Measurements from ENCODE around the gene PPIP5K1. TPM values are rescaled to one million over a fixed set of nuclear protein-coding genes. Genes with fewer than 3 reads are reported as not detected.

The PPIP5K1 gene
- total RNA-seq, 3 donors from 2014 or later = 65.2 to 126 (median 87.7) TPM

DNA sequence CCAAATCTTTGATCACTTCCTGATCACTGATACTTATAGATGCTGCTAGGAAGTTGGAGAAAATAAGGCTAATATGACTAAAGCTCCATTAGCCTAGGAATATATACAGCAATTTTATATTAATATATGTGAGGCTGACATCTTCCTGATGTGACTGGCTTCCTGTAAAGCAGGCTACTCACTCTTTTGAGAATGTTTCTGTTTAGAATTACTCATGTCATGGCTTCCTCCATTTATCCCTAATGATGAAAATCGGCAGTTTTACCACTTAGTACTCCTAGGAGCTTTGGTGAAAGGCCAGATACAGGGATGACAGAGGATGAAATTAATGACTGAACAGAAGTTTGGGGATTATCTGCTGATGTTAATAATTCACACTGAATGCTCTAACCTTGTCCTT lies 76.5 kb downstream of the PPIP5K1 start:
- Histone ChIP-seq H3K4me1 (ENCODE audit: low read depth) (peaks cover 14% of the 10 kb centered on the region), H3K4me3 (no peak overlapping the region), H3K9me3 (no peaks in the 10 kb centered on the region), H3K36me3 (ENCODE audit: low read depth) (no peaks in the 10 kb centered on the region)
- intact Hi-C loops (cut with DNase I, micrococcal nuclease) = no loop called here
- TF ChIP-seq, protein P1, sequence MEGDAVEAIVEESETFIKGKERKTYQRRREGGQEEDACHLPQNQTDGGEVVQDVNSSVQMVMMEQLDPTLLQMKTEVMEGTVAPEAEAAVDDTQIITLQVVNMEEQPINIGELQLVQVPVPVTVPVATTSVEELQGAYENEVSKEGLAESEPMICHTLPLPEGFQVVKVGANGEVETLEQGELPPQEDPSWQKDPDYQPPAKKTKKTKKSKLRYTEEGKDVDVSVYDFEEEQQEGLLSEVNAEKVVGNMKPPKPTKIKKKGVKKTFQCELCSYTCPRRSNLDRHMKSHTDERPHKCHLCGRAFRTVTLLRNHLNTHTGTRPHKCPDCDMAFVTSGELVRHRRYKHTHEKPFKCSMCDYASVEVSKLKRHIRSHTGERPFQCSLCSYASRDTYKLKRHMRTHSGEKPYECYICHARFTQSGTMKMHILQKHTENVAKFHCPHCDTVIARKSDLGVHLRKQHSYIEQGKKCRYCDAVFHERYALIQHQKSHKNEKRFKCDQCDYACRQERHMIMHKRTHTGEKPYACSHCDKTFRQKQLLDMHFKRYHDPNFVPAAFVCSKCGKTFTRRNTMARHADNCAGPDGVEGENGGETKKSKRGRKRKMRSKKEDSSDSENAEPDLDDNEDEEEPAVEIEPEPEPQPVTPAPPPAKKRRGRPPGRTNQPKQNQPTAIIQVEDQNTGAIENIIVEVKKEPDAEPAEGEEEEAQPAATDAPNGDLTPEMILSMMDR (IDR thresholded peaks at IDR 0.05) = no peak
- DNase-seq (no peak), ATAC-seq (no peak)

DNA sequence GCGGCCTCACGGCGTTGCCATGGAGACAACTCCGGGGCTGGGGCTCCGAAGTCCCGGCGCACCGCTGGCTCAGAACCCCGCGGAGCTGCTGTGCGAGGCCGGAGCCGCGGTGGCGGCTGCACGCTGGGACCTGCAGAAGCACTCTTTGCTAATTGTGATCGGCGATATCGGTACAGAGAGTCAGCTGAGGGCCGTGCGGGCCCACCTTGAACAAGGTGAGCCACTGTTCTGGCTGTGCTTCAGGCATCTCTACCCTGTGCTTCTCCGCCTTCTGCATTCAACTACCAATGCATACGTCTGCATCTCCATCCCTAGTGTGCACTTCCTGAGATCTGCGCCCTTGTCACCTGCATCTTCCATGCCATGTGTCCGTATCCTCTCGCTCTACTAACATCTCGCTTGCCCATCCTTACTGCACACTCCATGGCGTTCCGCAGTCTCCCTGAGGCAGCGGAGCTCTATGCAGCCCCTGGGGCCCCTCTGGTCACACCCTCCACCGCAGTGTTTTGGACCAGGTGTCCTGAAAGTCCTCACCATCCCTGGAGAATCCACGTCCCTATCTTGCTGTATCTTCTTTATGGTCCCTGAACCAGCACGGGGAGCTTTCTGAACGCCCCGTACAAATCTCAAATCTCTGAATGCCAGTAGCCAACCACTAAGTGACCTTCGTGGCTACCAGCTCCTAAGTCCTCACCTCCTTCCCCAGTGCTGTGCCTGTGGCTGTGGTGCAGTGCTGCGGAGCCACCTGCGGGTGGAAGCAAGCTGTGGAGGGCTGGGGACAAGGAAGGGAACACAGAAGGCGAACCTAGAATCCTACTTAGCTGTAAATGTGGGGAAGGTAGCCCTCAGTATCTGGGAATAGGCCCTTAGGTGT lies 78.8 kb downstream of the PPIP5K1 start:
- ATAC-seq = peak; percentile 38
- peaks cover 10% of the 10 kb centered on the region for H3K4me1 ChIP-seq (ENCODE audit: low read depth)

DNA sequence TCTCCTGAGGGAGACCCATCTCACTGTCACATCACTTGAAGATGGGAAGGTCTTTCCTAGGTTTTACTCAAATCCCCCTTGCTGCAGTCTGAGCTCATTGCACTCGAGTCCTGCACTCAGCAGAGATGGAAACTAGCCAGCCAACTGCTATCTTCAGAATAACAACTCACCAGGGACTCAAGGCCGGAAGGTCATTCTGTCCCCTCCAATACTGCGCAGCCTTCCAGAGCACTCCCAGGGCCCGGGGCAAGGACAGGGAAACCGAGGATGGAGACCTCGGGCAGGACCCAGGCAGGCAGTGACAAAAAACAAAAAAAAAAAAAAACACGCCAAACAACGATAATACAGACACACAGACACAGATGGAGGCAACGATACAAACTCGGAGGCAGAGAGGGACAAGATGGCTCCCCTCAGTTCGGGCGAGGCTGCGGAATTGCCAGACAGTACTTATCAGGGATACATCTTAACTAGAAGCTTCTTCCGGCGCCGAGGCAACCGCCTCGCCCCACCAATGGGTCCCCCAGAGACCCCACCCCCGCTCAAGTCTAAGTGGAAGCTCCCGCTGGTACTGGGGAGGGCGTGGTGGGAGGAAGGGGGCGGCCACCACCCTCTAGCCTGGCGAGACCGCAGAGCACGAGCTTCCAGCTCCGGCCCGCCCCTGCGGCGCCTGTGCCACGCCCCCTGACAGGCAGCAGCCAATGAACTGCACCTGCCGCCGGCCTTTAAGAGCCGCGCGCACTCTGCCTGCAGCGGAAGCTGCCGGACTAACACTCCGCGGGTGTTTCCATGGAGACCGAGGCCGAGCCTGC lies 79.6 kb downstream of the PPIP5K1 start:
- H3K9me3 ChIP-seq = no peaks in the 10 kb centered on the region
- intact Hi-C loops (cut with DNase I, micrococcal nuclease) = no loop called here
- TF ChIP-seq, protein P1 (IDR thresholded peaks at IDR 0.05) = no peak
- DNase-seq (peak; percentile 97 to 99 (median 97)), ATAC-seq (peak; percentile 99)
- H3K36me3 ChIP-seq (ENCODE audit: low read depth) = no peaks in the 10 kb centered on the region
- H3K4me1 ChIP-seq (ENCODE audit: low read depth) = peaks cover 10% of the 10 kb centered on the region
- H3K4me3 ChIP-seq = peak overlapping the region; percentile 20

More for the DNA sequence above, 78.8 kb downstream of the PPIP5K1 start:
- Histone ChIP-seq H3K9me3 (no peaks in the 10 kb centered on the region), H3K4me3 (peak overlapping the region; percentile 20), H3K36me3 (ENCODE audit: low read depth) (no peaks in the 10 kb centered on the region)
- TF ChIP-seq, protein P1 (IDR thresholded peaks at IDR 0.05) = no peak
- intact Hi-C loops (cut with DNase I, micrococcal nuclease) = no loop called here
- DNase-seq = peak in 2 of 3 donors; percentile 25 to 44

DNA sequence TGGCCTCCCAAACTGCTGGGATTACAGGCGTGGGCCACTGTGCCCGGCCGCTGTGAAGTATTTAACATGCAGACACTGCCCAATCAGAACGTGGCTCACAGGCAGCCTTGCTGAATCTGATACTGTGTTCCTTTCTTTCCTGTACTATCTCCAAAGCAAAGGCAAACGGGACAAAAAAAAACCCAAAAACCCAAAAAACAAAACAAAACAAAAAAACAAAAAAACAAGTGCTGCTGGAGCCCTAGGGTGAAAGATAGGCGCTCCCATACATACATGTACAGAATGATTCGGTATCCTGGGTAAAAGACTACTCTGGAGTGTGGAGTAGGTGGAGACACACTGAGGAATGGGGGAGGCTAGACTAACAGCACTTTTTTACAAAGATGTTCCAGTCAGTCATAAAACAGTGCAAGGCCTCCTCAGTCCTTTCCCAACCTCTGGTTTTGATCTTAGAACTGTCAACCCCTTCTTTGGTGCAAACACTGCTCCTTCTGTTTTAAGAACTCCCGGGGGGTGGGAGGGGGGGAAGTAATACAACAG lies 80.3 kb downstream of the PPIP5K1 start:
- Histone ChIP-seq H3K4me3 (no peak overlapping the region), H3K36me3 (ENCODE audit: low read depth) (no peaks in the 10 kb centered on the region), H3K4me1 (ENCODE audit: low read depth) (peaks cover 10% of the 10 kb centered on the region), H3K9me3 (no peaks in the 10 kb centered on the region)
- DNase-seq (no peak), ATAC-seq (no peak)
- TF ChIP-seq, protein P1 (IDR thresholded peaks at IDR 0.05) = no peak
- intact Hi-C loops (cut with DNase I, micrococcal nuclease) = no loop called here

DNA sequence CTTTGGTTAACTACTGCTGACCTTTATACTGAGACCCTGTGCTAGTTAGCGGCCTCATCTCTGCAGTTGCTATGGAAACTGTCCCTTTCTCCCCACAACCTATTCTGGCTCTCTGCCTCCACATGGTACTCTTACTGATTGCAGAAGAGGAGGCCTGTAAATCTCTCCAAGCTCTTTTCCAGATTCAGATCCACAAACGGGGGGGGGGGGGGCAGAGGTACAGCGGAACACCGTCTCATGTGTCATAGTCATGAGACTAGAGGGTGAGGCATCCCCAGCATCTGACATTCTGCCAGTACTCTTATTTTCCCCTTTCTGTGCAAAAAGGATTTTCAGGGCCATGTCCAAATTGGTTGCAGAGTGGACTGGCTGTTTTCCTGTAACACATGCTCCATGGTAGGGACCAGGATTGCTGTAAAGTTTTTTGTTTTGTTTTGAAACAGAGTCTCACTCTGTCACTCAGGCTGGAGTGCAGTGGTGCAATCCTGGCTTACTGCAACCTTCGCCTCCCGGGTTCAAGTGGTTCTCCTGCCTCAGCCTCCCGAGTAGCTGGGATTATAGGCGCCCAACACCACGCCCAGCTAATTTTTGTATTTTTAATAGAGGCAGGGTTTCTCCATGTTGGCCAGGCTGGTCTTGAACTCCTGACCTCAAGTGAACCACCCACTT lies 80.9 kb downstream of the PPIP5K1 start:
- intact Hi-C loops (cut with DNase I, micrococcal nuclease) = no loop called here
- no peaks in the 10 kb centered on the region for H3K36me3 ChIP-seq (ENCODE audit: low read depth)
- ATAC-seq (no peak), DNase-seq (no peak)
- TF ChIP-seq, protein P1 (IDR thresholded peaks at IDR 0.05) = no peak
- H3K4me3 ChIP-seq = no peak overlapping the region
- peaks cover 10% of the 10 kb centered on the region for H3K4me1 ChIP-seq (ENCODE audit: low read depth)
- no peaks in the 10 kb centered on the region for H3K9me3 ChIP-seq
